Measurements from ENCODE around the gene NTN1. TPM values are rescaled to one million over a fixed set of nuclear protein-coding genes. Genes with fewer than 3 reads are reported as not detected.

The NTN1 gene
- total RNA-seq, 1 experiment from 2014 or later: 1.2 TPM

- Histone ChIP-seq H4K8ac (replicated peaks; ENCODE audit: insufficient read length, low read depth, low read length) (no peak overlapping the region), H3K9ac (ENCODE audit: extremely low read depth, insufficient read length, low read length) (no peak overlapping the region), H3K56ac (ENCODE audit: insufficient read length, low read depth, low read length) (no peak overlapping the region), H3K9me3 (ENCODE audit: control insufficient read depth, low read depth, low read length) (no peaks in the 10 kb centered on the region), H3K18ac (ENCODE audit: insufficient read length, low read depth, low read length) (no peak overlapping the region), H3K27me3 (ENCODE audit: insufficient read depth, low read length) (no peaks in the 10 kb centered on the region), H4K5ac (ENCODE audit: insufficient read length, low read depth, low read length) (no peak overlapping the region), H3K23me2 (ENCODE audit: insufficient read length, low read depth, low read length, poor library complexity, severe bottlenecking) (no peaks in the 10 kb centered on the region), H3K4me1 (ENCODE audit: insufficient read depth, low read length) (no peaks in the 10 kb centered on the region), H3K27ac (ENCODE audit: insufficient read length, low read depth, low read length) (no peak overlapping the region), H3K79me1 (ENCODE audit: insufficient read depth, low read depth, low read length, poor library complexity, severe bottlenecking) (no peaks in the 10 kb centered on the region), H2AK5ac (ENCODE audit: insufficient read length, low read length) (no peak overlapping the region), H2AFZ (ENCODE audit: low read length) (no peak overlapping the region), H2BK5ac (ENCODE audit: insufficient read length, low read length) (no peak overlapping the region), H3K14ac (ENCODE audit: insufficient read depth, low read length) (no peak overlapping the region), H2BK12ac (ENCODE audit: insufficient read length, low read depth, low read length) (no peak overlapping the region), H3T11ph (ENCODE audit: low read length) (no peak overlapping the region), H3K4ac (ENCODE audit: low read depth, low read length) (no peak overlapping the region), H2BK20ac (ENCODE audit: low read depth, low read length, poor library complexity, severe bottlenecking) (no peak overlapping the region), H2BK15ac (ENCODE audit: low read depth, low read length) (no peak overlapping the region), H3K23ac (ENCODE audit: insufficient read length, low read depth, low read length) (no peak overlapping the region), H4K91ac (ENCODE audit: insufficient read length, low read depth, low read length) (no peak overlapping the region), H3K4me2 (ENCODE audit: insufficient read depth, insufficient read length, low read length) (no peak overlapping the region), H3K79me2 (ENCODE audit: insufficient read depth, low read length) (no peaks in the 10 kb centered on the region), H2BK120ac (ENCODE audit: low read depth, low read length, poor library complexity, severe bottlenecking) (no peak overlapping the region), H4K20me1 (ENCODE audit: control insufficient read depth, insufficient read depth, insufficient read length) (no peaks in the 10 kb centered on the region)
- H3K4me3 Mint-ChIP-seq: no peak overlapping the region
- H3K4me1 Mint-ChIP-seq: peaks cover 3 to 6% of the 10 kb centered on the region in 2 experiments; a peak in 3 of 4 replicates
- H3K27ac Mint-ChIP-seq: peak overlapping the region in 2 of 3 experiments; percentile 1 to 24; a peak in 1 of 7 replicates
- H3K36me3 Mint-ChIP-seq (ENCODE audit: insufficient read depth in 1 of 3, low read depth in 3 of 3): no peaks in the 10 kb centered on the region
- H3K9me3 Mint-ChIP-seq: no peaks in the 10 kb centered on the region
- no peak for DNase-seq
- no CpG with 5 or more reads among the region's 2 CpGs for WGBS (ENCODE audit: extremely low coverage, insufficient read length, low lambda C conversion rate)
- no peak; the same call in 2 of the 3 replicates for TF ChIP-seq CTCF (conservative IDR thresholded peaks at IDR 0.05)
- no peaks in the 10 kb centered on the region for H3K27me3 Mint-ChIP-seq (ENCODE audit: low read depth)
Observed at GRCh38 chr17:9292561-9292941, 271.2 kb downstream of the NTN1 start.

Other genes with a start within 250 kb of the NTN1 start
- gene MFSD6L, start 222.1 kb upstream of the NTN1 start, total RNA-seq (2021): 2.1 TPM in 2 replicates
- 0.15 TPM in 1 of 2 replicates, not detected in the other for gene PIK3R6, start 153.8 kb upstream of the NTN1 start, total RNA-seq (2021)
- gene PIK3R5, start 55.8 kb upstream of the NTN1 start, total RNA-seq (2021): 1.4 and 1.7 TPM in 2 replicates